Stimulated activated CD4-positive, alpha-beta T cell treated with anti-CD3 and anti-CD28 coated beads, Interleukin-15, amount 100 ng/mL, for 48 hours (primary cell): ENCODE measurements around the gene CRHBP.

Source experiments
- DNase-seq, 2 donors: peaks; one replicate each; pipeline ENCODE4 v3.0.0-alpha.2; 2020; ENCODE audit warnings: low read depth in 2 of 2

Gene CRHBP

GRCh38 chr5:77015938-77016569, 63.2 kb downstream of the CRHBP start:
- no peak for DNase-seq

- DNase-seq: no peak
Measured at GRCh38 chr5:77016962-77017361, 64.1 kb downstream of the CRHBP start.

- DNase-seq: no peak
Measured at GRCh38 chr5:77017668-77018067, 64.8 kb downstream of the CRHBP start.
